Gastroesophageal sphincter (tissue), 4 donors: Measurements from ENCODE around the gene FYCO1. TPM values are rescaled to one million over a fixed set of nuclear protein-coding genes. Genes with fewer than 3 reads are reported as not detected.

Experiments
- ATAC-seq: fragments of 150-250 bp; one replicate; pipeline ENCODE4 v1.9.1; 2016; ENCODE audit warnings: mild to moderate bottlenecking, moderate library complexity
- H3K27ac ChIP-seq, 4 donors: fragments of 200-600 bp; sonication (generic) in 3 of 4; 1 replicate in 3 of 4; 2 replicates in 1 of 4; pipeline ENCODE4 v1.5.1; 2016 to 2019
- H3K27me3 ChIP-seq: fragments of 200-600 bp; sonication (generic); one replicate; pipeline ENCODE4 v1.5.1; 2019
- H3K36me3 ChIP-seq, 2 donors: fragments of 200-600 bp; sonication (generic); one replicate each; pipeline ENCODE4 v1.5.1; 2019; ENCODE audit warnings: control low read depth in 1 of 2
- H3K4me1 ChIP-seq, 3 donors: fragments of 200-600 bp; sonication (generic); 1 replicate in 2 of 3; 2 replicates in 1 of 3; pipeline ENCODE4 v1.5.1; 2016 to 2019; ENCODE audit warnings: control low read depth in 2 of 3
- H3K4me3 ChIP-seq, 2 donors: fragments of 200-600 bp; sonication (generic); one replicate each; pipeline ENCODE4 v1.5.1; 2019; ENCODE audit warnings: mild to moderate bottlenecking in 1 of 2, moderate library complexity in 1 of 2
- H3K9me3 ChIP-seq, 3 donors: fragments of 200-600 bp; sonication (generic); one replicate each; pipeline ENCODE4 v1.5.1; 2017 to 2019; ENCODE audit warnings: control low read depth in 2 of 3
- CTCF ChIP-seq, 4 experiments: fragments of 200-600 bp in 2 of 4; fragments of 450-650 bp in 2 of 4; sonication (generic) in 1 of 4; IDR thresholded peaks; one replicate each; pipeline ENCODE4 v1.5.1; 2017 to 2019; ENCODE audit warnings: antibody characterized with exemption in 4 of 4, mild to moderate bottlenecking in 2 of 4, moderate library complexity in 2 of 4
- EP300 ChIP-seq: sonication (generic); formaldehyde crosslinking; IDR thresholded peaks from one replicate; pipeline ENCODE4 v1.6.1; 2017; ENCODE audit warnings: antibody characterized with exemption, mild to moderate bottlenecking
- POLR2A ChIP-seq, 2 donors: fragments of 450-650 bp; IDR thresholded peaks; one replicate each; pipeline ENCODE4 v1.6.1; 2017; ENCODE audit warnings: antibody characterized with exemption in 2 of 2, mild to moderate bottlenecking in 2 of 2, moderate library complexity in 1 of 2
- POLR2AphosphoS5 ChIP-seq: sonication (generic); formaldehyde crosslinking; IDR thresholded peaks from one replicate; pipeline ENCODE4 v1.6.1; 2017; ENCODE audit warnings: antibody characterized with exemption
- WGBS, 2 donors: methylation state at CpG; one replicate each; pipeline ENCODE4 v1.1.5; 2018; ENCODE audit warnings: low coverage in 1 of 2; 5-methylcytosine and 5-hydroxymethylcytosine counted together
- total RNA-seq, 4 donors: library from RNA; depleted of rRNA; stranded (reverse); fragments of >200 nt; gene quantifications; one replicate each; pipeline ENCODE4 v1.1.0, GENCODE V29; 2016

The FYCO1 gene
- total RNA-seq, 4 donors from 2014 or later, result 66.8 to 144 (median 97.3) TPM

GRCh38 chr3:45968149-45968548 is 27.5 kb downstream of the FYCO1 start:
- 50 to 75% methylated on average over 1 to 9 of the region's 9 CpGs for WGBS, 2 donors
- ATAC-seq, result no peak

GRCh38 chr3:45967724-45968123 is 27.9 kb downstream of the FYCO1 start:
- Histone ChIP-seq H3K4me1 (peaks cover 0 to 52% (median 0%) of the 10 kb centered on the region in 3 donors), H3K27ac (no peak overlapping the region), H3K9me3 (no peaks in the 10 kb centered on the region), H3K27me3 (no peaks in the 10 kb centered on the region), H3K36me3 (peaks cover 0 to 98% of the 10 kb centered on the region in 2 donors), H3K4me3 (no peak overlapping the region)
- ATAC-seq, result no peak
- TF ChIP-seq CTCF (IDR thresholded peaks at IDR 0.05), result no peak
- WGBS, 2 donors, result 46 to 65% methylated on average over 6 to 8 of the region's 8 CpGs

More at GRCh38 chr3:45968149-45968548, 27.5 kb downstream of the FYCO1 start:
- TF ChIP-seq EP300 (no peak), POLR2A (IDR thresholded peaks at IDR 0.05) (no peak), CTCF (IDR thresholded peaks at IDR 0.05) (no peak), POLR2AphosphoS5 (no peak)
- Histone ChIP-seq H3K27me3 (no peaks in the 10 kb centered on the region), H3K4me1 (peaks cover 0 to 57% (median 0%) of the 10 kb centered on the region in 3 donors), H3K27ac (no peak overlapping the region), H3K4me3 (no peak overlapping the region), H3K36me3 (peaks cover 0 to 97% of the 10 kb centered on the region in 2 donors), H3K9me3 (no peaks in the 10 kb centered on the region)

- no peak overlapping the region for H3K27ac ChIP-seq
- ATAC-seq, result no peak
- H3K4me1 ChIP-seq, result peaks cover 0 to 46% (median 0%) of the 10 kb centered on the region in 3 donors
- H3K36me3 ChIP-seq, result peaks cover 0 to 98% of the 10 kb centered on the region in 2 donors
- H3K9me3 ChIP-seq, result no peaks in the 10 kb centered on the region
- H3K4me3 ChIP-seq, result no peak overlapping the region
- TF ChIP-seq EP300, result no peak
- no peak for TF ChIP-seq CTCF (IDR thresholded peaks at IDR 0.05)
- no peak for TF ChIP-seq POLR2AphosphoS5
- TF ChIP-seq POLR2A (IDR thresholded peaks at IDR 0.05), result no peak
- 92% methylated on average over 2 of the region's 16 CpGs; no CpG with 5 or more reads in 1 of the 2 donors for WGBS, 2 donors
- H3K27me3 ChIP-seq, result no peaks in the 10 kb centered on the region
Measured at GRCh38 chr3:45966950-45967640, 28.5 kb downstream of the FYCO1 start.

GRCh38 chr3:45966371-45966791 is 29.2 kb downstream of the FYCO1 start:
- H3K4me3 ChIP-seq, result no peak overlapping the region
- no peak for TF ChIP-seq POLR2A (IDR thresholded peaks at IDR 0.05)
- TF ChIP-seq POLR2AphosphoS5, result no peak
- TF ChIP-seq CTCF (IDR thresholded peaks at IDR 0.05), result no peak
- TF ChIP-seq EP300, result no peak
- H3K27ac ChIP-seq, result no peak overlapping the region
- H3K36me3 ChIP-seq, result peaks cover 0 to 100% of the 10 kb centered on the region in 2 donors
- peaks cover 0 to 40% (median 0%) of the 10 kb centered on the region in 3 donors for H3K4me1 ChIP-seq
- H3K27me3 ChIP-seq, result no peaks in the 10 kb centered on the region
- WGBS, 2 donors, result 64 to 85% methylated on average over 4 to 8 of the region's 17 CpGs
- no peaks in the 10 kb centered on the region for H3K9me3 ChIP-seq
- ATAC-seq, result no peak

- H3K27me3 ChIP-seq, result no peaks in the 10 kb centered on the region
- peaks cover 0 to 40% (median 0%) of the 10 kb centered on the region in 3 donors for H3K4me1 ChIP-seq
- no peaks in the 10 kb centered on the region for H3K9me3 ChIP-seq
- TF ChIP-seq POLR2AphosphoS5 (no peak), CTCF (IDR thresholded peaks at IDR 0.05) (no peak), EP300 (no peak)
- no peak overlapping the region for H3K27ac ChIP-seq
- H3K36me3 ChIP-seq, result peaks cover 0 to 100% of the 10 kb centered on the region in 2 donors
- no peak for ATAC-seq
- WGBS, 2 donors, result 90% methylated on average over 4 of the region's 4 CpGs; no CpG with 5 or more reads in 1 of the 2 donors
- H3K4me3 ChIP-seq, result no peak overlapping the region
Measured at GRCh38 chr3:45965653-45966052, 30.0 kb downstream of the FYCO1 start.
